ENCODE measurements around the gene FAF1. TPM values are rescaled to one million over a fixed set of nuclear protein-coding genes. Genes with fewer than 3 reads are reported as not detected.

Gene FAF1
- total RNA-seq, 1 experiment from 2014 or later = 78.7 TPM

DNA sequence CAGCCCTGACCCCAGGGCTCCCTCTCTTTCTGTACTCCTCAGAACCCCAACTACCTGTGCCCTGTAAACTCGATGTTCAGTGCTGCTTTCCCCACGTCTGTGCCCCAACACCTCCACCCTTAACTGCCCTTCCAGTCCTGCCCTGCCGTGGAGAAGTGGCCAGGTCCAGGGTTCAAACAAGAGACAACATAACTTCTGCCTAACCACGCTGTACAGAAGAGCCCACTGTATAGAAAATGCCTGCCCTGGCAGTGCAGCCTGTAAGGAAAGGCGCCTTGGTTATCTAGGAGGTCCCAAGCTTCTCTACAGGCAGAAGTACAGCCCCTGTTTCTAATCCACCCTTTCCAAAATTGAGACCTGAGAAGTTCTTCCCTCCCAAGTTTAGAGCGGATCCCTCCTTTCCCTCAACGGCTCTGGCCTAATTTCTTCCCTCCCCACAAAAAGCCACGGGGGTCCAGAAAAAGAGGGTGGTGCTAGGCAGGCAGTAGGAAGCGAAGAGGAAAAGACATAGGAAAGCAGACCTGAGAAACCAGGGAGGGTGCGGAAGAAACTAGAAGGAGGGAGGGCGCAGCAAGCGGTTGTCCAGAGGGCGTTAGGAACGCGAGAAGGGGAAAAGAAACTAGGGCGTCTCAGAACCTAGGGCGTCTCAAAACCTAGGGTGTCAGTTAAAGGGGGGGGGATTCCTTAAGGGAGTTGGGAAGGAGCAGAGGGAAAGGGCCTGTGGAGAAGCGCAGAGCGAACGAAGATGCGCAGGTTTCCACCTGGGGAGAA is 540.0 kb downstream of the FAF1 start:
- no peak for DNase-seq
- H3K4me1 ChIP-seq = no peaks in the 10 kb centered on the region
- Mint-ChIP-seq H3K36me3 (ENCODE audit: insufficient read depth, unreplicated experiment) (peaks cover 22% of the 10 kb centered on the region), H3K4me3 (ENCODE audit: unreplicated experiment) (no peak overlapping the region), H3K9me3 (ENCODE audit: unreplicated experiment) (no peaks in the 10 kb centered on the region), H3K4me1 (ENCODE audit: low read depth, unreplicated experiment) (peaks cover 6% of the 10 kb centered on the region), H3K27ac (ENCODE audit: unreplicated experiment) (no peak overlapping the region), H3K27me3 (ENCODE audit: insufficient read depth, unreplicated experiment) (peaks cover 10% of the 10 kb centered on the region)
- no TSS peak for BruUV-seq (replicated peaks)
- CTCF ChIA-PET = no interaction called here
- POLR2A ChIA-PET = no interaction called here
- TF ChIP-seq, protein P1, sequence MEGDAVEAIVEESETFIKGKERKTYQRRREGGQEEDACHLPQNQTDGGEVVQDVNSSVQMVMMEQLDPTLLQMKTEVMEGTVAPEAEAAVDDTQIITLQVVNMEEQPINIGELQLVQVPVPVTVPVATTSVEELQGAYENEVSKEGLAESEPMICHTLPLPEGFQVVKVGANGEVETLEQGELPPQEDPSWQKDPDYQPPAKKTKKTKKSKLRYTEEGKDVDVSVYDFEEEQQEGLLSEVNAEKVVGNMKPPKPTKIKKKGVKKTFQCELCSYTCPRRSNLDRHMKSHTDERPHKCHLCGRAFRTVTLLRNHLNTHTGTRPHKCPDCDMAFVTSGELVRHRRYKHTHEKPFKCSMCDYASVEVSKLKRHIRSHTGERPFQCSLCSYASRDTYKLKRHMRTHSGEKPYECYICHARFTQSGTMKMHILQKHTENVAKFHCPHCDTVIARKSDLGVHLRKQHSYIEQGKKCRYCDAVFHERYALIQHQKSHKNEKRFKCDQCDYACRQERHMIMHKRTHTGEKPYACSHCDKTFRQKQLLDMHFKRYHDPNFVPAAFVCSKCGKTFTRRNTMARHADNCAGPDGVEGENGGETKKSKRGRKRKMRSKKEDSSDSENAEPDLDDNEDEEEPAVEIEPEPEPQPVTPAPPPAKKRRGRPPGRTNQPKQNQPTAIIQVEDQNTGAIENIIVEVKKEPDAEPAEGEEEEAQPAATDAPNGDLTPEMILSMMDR (IDR thresholded peaks at IDR 0.05; ENCODE audit: insufficient read depth in 1 of 2, low read depth in 1 of 2, low read length in 1 of 2, severe bottlenecking in 1 of 2, unreplicated experiment in 1 of 2) = no peak
- no peaks in the 10 kb centered on the region for H3K27me3 ChIP-seq (replicated peaks; ENCODE audit: control insufficient read depth, insufficient read depth, low read length)
- H3K4me3 ChIP-seq (ENCODE audit: low read depth, low read length) = no peak overlapping the region
- no peaks in the 10 kb centered on the region for H3K9me3 ChIP-seq
- intact Hi-C loops (cut with micrococcal nuclease; ENCODE audit: unreplicated experiment) = loop anchor here (10.0 kb wide), 1 partner anchor 125 kb away; no protein-coding TSS in a partner anchor
- no peaks in the 10 kb centered on the region for H3K36me3 ChIP-seq (ENCODE audit: control insufficient read depth, insufficient read depth, low read length)

DNA sequence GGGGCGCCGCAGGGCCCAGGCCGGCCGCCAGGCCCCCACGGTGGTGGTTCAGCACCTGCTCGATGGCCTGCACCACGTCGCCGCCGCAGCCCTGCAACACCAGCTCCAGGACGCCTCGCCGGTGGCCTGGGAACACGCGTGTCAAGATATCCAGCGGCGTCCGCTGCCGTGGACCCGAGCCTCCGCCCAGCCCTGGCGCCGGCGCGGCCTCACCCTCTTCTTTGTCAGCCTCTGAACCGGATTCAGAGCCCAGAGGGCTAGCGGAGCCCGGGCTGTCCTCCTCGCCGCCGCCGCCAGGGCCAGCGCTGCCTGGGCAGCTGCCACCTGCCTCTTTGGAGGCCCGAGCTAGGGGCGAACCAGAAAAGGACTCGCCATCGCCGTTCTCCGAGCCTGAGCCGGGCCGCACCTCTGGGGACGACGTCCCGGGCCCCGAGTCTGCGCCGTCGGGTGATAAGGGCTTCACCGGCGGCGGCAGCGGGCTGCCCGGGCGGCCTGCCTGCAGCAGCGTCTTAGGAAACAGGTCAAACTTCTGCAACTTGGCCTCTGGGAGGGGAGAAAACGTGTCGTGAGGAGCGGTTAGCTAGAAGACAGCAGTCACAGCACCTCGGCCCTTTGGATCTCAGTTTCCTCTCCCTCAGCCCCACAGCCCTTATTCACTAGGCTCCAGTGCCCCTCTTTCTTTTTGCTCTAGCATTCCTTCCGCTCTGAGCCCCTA is 540.7 kb downstream of the FAF1 start:
- TF ChIP-seq, protein P1 (IDR thresholded peaks at IDR 0.05; ENCODE audit: insufficient read depth in 1 of 2, low read depth in 1 of 2, low read length in 1 of 2, severe bottlenecking in 1 of 2, unreplicated experiment in 1 of 2) = no peak
- no TSS peak for BruUV-seq (replicated peaks)
- no peak for DNase-seq
- no peaks in the 10 kb centered on the region for H3K4me1 ChIP-seq
- H3K27me3 ChIP-seq (replicated peaks; ENCODE audit: control insufficient read depth, insufficient read depth, low read length) = no peaks in the 10 kb centered on the region
- no peaks in the 10 kb centered on the region for H3K9me3 Mint-ChIP-seq (ENCODE audit: unreplicated experiment)
- CTCF ChIA-PET = no interaction called here
- no peak overlapping the region for H3K4me3 ChIP-seq (ENCODE audit: low read depth, low read length)
- no peaks in the 10 kb centered on the region for H3K9me3 ChIP-seq
- H3K27me3 Mint-ChIP-seq (ENCODE audit: insufficient read depth, unreplicated experiment) = peaks cover 5% of the 10 kb centered on the region
- no peak overlapping the region for H3K4me3 Mint-ChIP-seq (ENCODE audit: unreplicated experiment)
- H3K27ac Mint-ChIP-seq (ENCODE audit: unreplicated experiment) = no peak overlapping the region
- POLR2A ChIA-PET = no interaction called here
- intact Hi-C loops (cut with micrococcal nuclease; ENCODE audit: unreplicated experiment) = no loop called here
- H3K36me3 ChIP-seq (ENCODE audit: control insufficient read depth, insufficient read depth, low read length) = no peaks in the 10 kb centered on the region
- H3K4me1 Mint-ChIP-seq (ENCODE audit: low read depth, unreplicated experiment) = peaks cover under 1% of the 10 kb centered on the region
- peaks cover 17% of the 10 kb centered on the region for H3K36me3 Mint-ChIP-seq (ENCODE audit: insufficient read depth, unreplicated experiment)

DNA sequence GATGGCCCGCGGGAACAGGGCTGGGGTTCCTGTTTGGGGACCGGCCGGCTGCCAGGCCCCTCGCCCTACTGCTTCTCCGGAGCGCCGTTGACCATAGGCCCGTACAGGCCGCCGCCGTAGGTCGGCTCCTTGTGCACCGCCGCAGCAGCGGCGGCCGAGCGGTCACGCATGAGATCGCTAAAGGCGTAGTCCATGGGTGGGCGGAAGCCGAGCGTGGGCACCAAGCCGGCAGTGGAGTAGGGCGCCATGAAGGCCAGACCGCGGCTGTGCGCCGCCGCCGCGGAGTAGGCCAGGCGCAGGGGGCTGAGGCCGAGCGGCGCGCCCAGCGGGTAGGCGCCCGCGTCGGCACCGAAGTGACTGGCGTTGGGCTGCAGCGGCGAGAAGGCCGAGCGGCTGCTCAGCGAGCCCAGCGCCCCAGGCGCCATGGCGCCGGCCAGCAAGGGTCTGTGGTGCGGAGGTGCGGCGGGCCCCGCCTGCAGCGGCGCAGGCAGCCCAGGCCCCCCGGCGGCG is 541.4 kb downstream of the FAF1 start:
- Histone ChIP-seq H3K4me3 (ENCODE audit: low read depth, low read length) (no peak overlapping the region), H3K27me3 (replicated peaks; ENCODE audit: control insufficient read depth, insufficient read depth, low read length) (no peaks in the 10 kb centered on the region), H3K4me1 (no peaks in the 10 kb centered on the region), H3K36me3 (ENCODE audit: control insufficient read depth, insufficient read depth, low read length) (no peaks in the 10 kb centered on the region), H3K9me3 (no peaks in the 10 kb centered on the region)
- H3K27me3 Mint-ChIP-seq (ENCODE audit: insufficient read depth, unreplicated experiment) = peaks cover 5% of the 10 kb centered on the region
- intact Hi-C loops (cut with micrococcal nuclease; ENCODE audit: unreplicated experiment) = no loop called here
- H3K9me3 Mint-ChIP-seq (ENCODE audit: unreplicated experiment) = no peaks in the 10 kb centered on the region
- H3K27ac Mint-ChIP-seq (ENCODE audit: unreplicated experiment) = no peak overlapping the region
- no peak for DNase-seq
- ChIA-PET CTCF (no interaction called here), POLR2A (no interaction called here)
- TF ChIP-seq, protein P1 (IDR thresholded peaks at IDR 0.05; ENCODE audit: insufficient read depth in 1 of 2, low read depth in 1 of 2, low read length in 1 of 2, severe bottlenecking in 1 of 2, unreplicated experiment in 1 of 2) = no peak
- BruUV-seq (replicated peaks) = no TSS peak
- H3K4me1 Mint-ChIP-seq (ENCODE audit: low read depth, unreplicated experiment) = no peaks in the 10 kb centered on the region
- no peak overlapping the region for H3K4me3 Mint-ChIP-seq (ENCODE audit: unreplicated experiment)
- H3K36me3 Mint-ChIP-seq (ENCODE audit: insufficient read depth, unreplicated experiment) = peaks cover 17% of the 10 kb centered on the region
